ENCODE data around the gene ADAMTS7. TPM values are rescaled to one million over a fixed set of nuclear protein-coding genes. Genes with fewer than 3 reads are reported as not detected.
A peak's percentile ranks its signal among the peaks of the same experiment; 100 is the strongest.
"Not testable (repeated sequence)": the region's sequence is repeated elsewhere in the genome, so short reads cannot be mapped to it uniquely, and the experiment has no call there.

The ADAMTS7 gene
- total RNA-seq, 4 donors from 2014 or later: 0.42 to 1.1 (median 0.76) TPM

GRCh38 chr15:78740904-78741274 is 70.4 kb downstream of the ADAMTS7 start:
- Histone ChIP-seq H3K4me3 (no peak overlapping the region), H3K4me1 (no peaks in the 10 kb centered on the region), H3K36me3 (no peaks in the 10 kb centered on the region), H3K9me3 (no peaks in the 10 kb centered on the region), H3K27me3 (no peaks in the 10 kb centered on the region), H3K27ac (no peak overlapping the region)
- TF ChIP-seq POLR2A (IDR thresholded peaks at IDR 0.05) (no peak), CTCF (IDR thresholded peaks at IDR 0.05 in 4 of 5, conservative IDR thresholded peaks at IDR 0.05 in 1 of 5) (no peak)
- no peak for ATAC-seq
- DNase-seq: no peak
- in situ Hi-C loops (cut with MboI; ENCODE audit: low sequenced_read_pairs in 4 of 4) (loop anchor here in 1 of 4 donors (25.0 kb wide), 1 partner anchor 804 kb away; no protein-coding TSS in a partner anchor), intact Hi-C loops (cut with DNase I; ENCODE audit: low total_unique reads) (no loop called here)

GRCh38 chr15:78739996-78740903 is 71.0 kb downstream of the ADAMTS7 start:
- no peaks in the 10 kb centered on the region for H3K4me1 ChIP-seq
- no peak overlapping the region for H3K27ac ChIP-seq
- H3K27me3 ChIP-seq: no peaks in the 10 kb centered on the region
- in situ Hi-C loops (cut with MboI; ENCODE audit: low sequenced_read_pairs in 4 of 4) (loop anchor here in 1 of 4 donors (25.0 kb wide), 1 partner anchor 803 kb away; no protein-coding TSS in a partner anchor), intact Hi-C loops (cut with DNase I; ENCODE audit: low total_unique reads) (no loop called here)
- peak in 3 of 5 experiments; percentile 21 to 61 (median 36) for TF ChIP-seq CTCF (IDR thresholded peaks at IDR 0.05 in 4 of 5, conservative IDR thresholded peaks at IDR 0.05 in 1 of 5)
- no peak for TF ChIP-seq POLR2A (IDR thresholded peaks at IDR 0.05)
- H3K4me3 ChIP-seq: no peak overlapping the region
- ATAC-seq: peak in 1 of 2 donors; percentile 68
- no peaks in the 10 kb centered on the region for H3K9me3 ChIP-seq
- H3K36me3 ChIP-seq: no peaks in the 10 kb centered on the region
- DNase-seq: peak in 1 of 2 donors; percentile 47

GRCh38 chr15:78739206-78739605 is 72.1 kb downstream of the ADAMTS7 start:
- intact Hi-C loops (cut with DNase I; ENCODE audit: low total_unique reads): no loop called here
- TF ChIP-seq CTCF (IDR thresholded peaks at IDR 0.05 in 4 of 5, conservative IDR thresholded peaks at IDR 0.05 in 1 of 5) (no peak), POLR2A (IDR thresholded peaks at IDR 0.05) (no peak)
- Histone ChIP-seq H3K4me3 (no peak overlapping the region), H3K9me3 (no peaks in the 10 kb centered on the region), H3K27me3 (no peaks in the 10 kb centered on the region), H3K27ac (no peak overlapping the region), H3K4me1 (no peaks in the 10 kb centered on the region), H3K36me3 (no peaks in the 10 kb centered on the region)
- in situ Hi-C loops (cut with MboI; ENCODE audit: low sequenced_read_pairs in 4 of 4): loop anchor here in 1 of 4 donors (25.0 kb wide), 1 partner anchor 802 kb away; no protein-coding TSS in a partner anchor
- DNase-seq: no peak
- ATAC-seq: no peak

- DNase-seq; H3K27ac ChIP-seq; H3K9me3 ChIP-seq; H3K4me1 ChIP-seq; H3K4me3 ChIP-seq; H3K27me3 ChIP-seq; intact Hi-C loops (cut with DNase I; ENCODE audit: low total_unique reads); H3K36me3 ChIP-seq: not testable (repeated sequence)
- peak in 1 of 2 donors; percentile 64 for ATAC-seq
- peak in 2 of 5 experiments; percentile 30 to 63 for TF ChIP-seq CTCF (IDR thresholded peaks at IDR 0.05 in 4 of 5, conservative IDR thresholded peaks at IDR 0.05 in 1 of 5)
- in situ Hi-C loops (cut with MboI; ENCODE audit: low sequenced_read_pairs in 4 of 4): loop anchor here in 1 of 4 donors (25.0 kb wide), 1 partner anchor 801 kb away; no protein-coding TSS in a partner anchor
Measured at GRCh38 chr15:78737931-78738558, 73.2 kb downstream of the ADAMTS7 start.
